ENCODE results near the gene UBE2QL1.

GRCh38 chr5:6535594-6535993 lies 86.9 kb downstream of the UBE2QL1 start:
- TF ChIP-seq POLR2A (IDR thresholded peaks at IDR 0.05; ENCODE audit: low read depth, low read length) (no peak), POLR2AphosphoS5 (IDR thresholded peaks at IDR 0.05; ENCODE audit: low read depth, low read length) (no peak), TAF1 (IDR thresholded peaks at IDR 0.05; ENCODE audit: low read depth, low read length) (no peak), POU2F2 (IDR thresholded peaks at IDR 0.05; ENCODE audit: low read depth, low read length) (no peak)

Data from GM12891 (cell line).